GM21367 (cell line): ENCODE results near the gene SMAD5.

Experiments
- ATAC-seq: cut with Tn5 transposase; IDR thresholded peaks from one replicate; pipeline ENCODE4 v1.9.1; 2021; ENCODE audit not compliant: unreplicated experiment

The SMAD5 gene

DNA sequence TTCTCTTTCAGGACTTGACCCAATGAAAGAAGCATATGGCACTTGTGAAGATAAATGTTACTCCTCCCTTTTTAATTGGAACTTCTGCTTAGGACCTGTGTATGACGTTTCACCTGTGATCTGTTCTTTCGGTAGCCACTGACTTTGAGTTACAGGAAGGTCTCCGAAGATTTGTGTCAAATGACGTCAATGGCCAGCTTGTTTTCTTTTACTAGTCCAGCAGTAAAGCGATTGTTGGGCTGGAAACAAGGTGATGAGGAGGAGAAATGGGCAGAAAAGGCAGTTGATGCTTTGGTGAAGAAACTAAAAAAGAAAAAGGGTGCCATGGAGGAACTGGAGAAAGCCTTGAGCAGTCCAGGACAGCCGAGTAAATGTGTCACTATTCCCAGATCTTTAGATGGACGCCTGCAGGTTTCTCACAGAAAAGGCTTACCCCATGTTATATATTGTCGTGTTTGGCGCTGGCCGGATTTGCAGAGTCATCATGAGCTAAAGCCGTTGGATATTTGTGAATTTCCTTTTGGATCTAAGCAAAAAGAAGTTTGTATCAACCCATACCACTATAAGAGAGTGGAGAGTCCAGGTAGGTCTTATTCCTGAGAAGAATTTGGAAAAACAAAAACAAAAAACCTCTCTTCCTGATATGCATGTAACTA lies 21.1 kb downstream of the SMAD5 start:
- ATAC-seq, result no peak

DNA sequence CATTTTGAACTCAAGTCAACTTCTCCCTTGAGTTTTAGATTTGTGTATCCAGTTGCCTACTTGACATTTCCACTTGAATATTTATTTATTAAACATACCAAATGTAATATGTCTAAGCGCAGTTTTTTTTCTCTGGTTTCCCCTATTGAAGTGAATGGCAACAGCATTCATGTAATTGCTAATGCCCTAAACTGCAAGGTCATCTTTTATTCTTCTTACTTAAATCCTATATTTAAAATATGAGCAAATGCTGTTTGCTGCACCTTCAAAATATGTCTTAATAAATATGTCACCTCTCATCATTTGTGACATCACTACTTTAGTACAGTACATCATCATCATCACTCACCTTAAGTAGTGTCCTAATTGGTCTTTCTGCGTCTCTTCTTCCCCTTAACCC lies 22.4 kb downstream of the SMAD5 start:
- no peak for ATAC-seq

DNA sequence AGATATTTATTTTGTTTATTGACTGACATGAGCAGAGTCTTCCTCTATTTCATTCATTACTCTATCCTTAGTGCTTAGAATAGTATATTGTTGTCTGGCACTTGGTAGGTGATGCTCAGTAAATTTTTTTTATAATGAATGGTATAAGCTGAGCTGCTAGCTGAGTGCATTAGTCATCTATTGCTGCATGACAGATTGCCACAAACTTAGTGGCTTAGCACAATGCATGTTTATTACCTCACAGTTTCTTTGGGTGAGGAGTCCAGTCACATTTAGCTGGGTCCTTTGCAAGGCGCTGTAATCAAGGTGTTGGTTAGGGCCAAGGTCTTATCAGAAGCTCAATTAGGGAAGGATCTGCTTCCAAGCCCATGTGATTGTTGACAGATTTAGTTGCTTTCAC lies 23.1 kb downstream of the SMAD5 start:
- no peak for ATAC-seq

DNA sequence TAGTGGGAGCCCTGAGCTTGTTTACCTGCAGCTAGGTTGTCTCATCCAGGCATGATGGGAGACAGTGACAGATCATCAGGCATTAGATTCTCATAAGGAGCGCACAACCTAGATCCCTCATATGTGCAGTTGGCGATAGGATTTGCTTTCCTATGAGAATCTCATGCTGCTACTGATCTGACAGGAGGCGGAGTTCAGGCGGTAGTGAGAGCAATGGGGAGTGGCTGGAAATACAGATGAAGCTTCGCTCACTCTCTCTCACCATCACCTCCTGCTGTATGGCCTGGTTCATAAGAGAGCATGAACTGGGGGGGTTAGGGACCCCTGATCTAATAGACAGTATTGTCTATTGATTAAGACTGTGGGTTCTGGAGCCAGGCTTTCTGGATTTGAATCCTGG lies 24.9 kb downstream of the SMAD5 start:
- no peak for ATAC-seq

DNA sequence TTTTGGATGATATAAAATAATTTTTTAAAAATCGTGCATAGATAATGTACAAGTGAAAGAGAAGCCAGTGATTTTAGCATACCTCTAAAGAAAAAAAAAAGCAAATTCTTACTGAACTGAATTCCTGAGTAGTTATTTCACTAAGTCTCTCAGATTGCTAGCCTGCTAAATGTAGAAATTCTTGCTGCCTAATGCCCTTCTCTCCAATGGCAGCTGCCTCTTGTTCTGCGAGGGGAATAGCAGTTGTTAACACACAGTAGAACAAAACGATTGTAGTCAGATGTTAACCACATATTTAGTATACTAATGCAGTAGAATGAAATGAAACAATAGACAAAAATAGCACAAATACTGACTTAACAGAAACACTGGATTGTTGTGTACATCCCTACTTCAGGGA lies 26.8 kb downstream of the SMAD5 start:
- no peak for ATAC-seq

DNA sequence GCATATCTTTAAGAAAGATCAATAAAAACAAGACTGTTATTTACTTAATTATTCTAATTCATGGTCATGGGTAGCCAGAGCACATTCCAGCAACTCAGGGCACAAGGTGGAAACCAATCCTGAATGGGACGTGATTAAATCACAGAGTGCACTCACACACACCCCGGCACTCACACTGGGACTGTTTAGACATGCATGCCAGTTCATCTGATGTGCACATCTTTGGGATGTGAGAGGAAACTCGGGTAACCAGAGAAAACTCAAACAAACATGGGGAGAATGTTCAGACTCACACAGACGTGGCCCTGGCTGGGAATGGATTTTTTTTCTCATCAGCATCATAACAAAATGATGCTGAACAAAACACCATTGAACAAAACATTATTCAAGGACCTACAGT lies 29.4 kb downstream of the SMAD5 start:
- no peak for ATAC-seq

DNA sequence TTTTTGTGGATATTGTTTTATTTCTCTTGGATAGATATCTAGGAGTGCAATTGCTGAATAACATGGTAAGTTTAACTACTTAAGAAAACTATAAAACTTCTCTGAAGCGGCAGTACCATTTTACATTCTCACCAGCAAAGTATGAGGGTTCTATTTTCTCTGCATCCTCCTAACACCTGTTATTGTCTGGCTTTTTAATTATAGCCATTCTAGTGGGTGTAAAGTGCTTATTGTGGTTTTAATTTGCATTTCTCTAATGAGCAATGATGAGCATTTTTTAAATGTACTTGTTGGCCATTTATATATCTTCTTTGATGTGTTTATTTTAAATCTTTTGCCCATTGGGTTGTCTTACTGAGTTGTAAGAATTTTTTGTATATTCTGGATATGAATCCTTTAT lies 31.6 kb downstream of the SMAD5 start:
- no peak for ATAC-seq

DNA sequence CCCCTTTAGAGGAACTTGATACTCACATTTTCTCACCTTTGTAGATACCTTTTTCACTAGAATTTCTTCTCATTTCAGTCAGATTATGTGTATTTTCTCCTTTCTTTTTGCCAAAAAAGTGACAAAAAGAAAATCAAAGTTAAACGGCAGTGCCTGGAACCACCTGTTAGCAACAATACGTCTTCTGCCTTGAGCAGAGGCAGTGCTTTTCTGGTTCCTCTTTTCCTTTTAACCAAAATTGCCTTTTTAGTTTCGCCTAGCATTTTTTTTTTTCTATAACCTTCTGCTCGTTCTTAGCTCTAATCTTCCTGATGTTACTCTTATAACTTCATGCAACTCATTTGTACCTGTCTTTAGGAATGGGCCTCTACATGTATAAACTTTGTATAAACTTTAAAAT lies 34.3 kb downstream of the SMAD5 start:
- peak; percentile 65 for ATAC-seq

DNA sequence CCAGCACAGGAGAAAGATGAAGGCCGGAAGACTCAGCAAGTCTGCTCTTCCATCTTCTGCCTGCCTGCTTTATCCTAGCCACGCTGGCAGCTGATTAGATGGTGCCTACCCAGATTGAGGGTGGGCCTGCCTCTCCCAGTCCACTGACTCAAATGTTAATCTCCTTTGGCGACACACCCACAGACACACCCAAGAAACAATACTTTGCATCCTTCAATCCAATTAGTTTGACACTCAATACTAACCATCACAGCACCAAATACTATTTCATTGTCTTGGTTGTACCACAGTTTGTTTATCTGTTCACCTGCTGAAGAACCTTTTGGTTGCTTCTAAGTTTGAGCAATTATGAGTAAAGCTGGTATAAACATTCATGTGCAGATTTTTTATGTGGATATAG lies 36.6 kb downstream of the SMAD5 start:
- ATAC-seq, result no peak

DNA sequence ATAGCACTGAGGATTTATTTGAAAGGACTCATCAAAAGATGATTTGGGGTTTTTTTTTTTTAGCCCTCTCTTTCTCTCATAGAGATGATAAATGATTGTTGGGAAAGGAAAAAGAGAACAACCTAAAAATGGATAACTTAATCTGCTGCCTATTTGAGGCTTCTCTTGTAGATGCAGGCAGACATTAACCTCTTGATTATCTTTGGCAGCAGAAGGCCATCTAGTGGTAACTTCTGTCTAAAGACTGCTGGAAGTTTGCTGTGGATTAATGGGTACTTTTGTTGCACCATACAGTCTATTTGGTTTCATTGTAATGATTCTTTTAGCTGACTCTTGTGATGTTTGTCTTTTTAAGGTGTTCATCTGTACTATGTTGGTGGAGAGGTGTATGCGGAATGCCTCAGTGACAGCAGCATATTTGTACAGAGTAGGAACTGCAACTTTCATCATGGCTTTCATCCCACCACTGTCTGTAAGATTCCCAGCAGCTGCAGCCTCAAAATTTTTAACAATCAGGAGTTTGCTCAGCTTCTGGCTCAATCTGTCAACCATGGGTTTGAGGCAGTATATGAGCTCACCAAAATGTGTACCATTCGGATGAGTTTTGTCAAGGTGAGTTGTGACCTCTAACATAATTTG lies 41.5 kb downstream of the SMAD5 start:
- peak; percentile 78 for ATAC-seq

DNA sequence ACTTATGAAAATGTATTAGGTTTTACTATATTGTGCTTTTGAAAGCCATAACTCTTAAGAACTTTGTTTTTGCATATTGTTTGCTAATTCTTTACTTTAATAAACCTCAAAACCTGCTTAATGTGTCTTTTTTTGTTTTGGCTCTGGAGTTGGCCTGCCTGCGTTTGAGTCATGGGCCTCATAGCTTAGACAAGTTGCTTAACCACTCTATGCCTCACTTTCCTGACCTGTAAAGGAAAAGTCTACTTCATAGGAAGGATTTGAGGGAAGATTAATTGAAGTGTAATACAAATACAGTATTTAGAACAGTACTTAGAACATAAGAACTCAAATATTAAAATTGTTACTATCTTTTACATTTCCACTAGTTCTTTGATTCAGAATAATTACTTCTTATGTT lies 50.0 kb downstream of the SMAD5 start:
- ATAC-seq, result no peak

DNA sequence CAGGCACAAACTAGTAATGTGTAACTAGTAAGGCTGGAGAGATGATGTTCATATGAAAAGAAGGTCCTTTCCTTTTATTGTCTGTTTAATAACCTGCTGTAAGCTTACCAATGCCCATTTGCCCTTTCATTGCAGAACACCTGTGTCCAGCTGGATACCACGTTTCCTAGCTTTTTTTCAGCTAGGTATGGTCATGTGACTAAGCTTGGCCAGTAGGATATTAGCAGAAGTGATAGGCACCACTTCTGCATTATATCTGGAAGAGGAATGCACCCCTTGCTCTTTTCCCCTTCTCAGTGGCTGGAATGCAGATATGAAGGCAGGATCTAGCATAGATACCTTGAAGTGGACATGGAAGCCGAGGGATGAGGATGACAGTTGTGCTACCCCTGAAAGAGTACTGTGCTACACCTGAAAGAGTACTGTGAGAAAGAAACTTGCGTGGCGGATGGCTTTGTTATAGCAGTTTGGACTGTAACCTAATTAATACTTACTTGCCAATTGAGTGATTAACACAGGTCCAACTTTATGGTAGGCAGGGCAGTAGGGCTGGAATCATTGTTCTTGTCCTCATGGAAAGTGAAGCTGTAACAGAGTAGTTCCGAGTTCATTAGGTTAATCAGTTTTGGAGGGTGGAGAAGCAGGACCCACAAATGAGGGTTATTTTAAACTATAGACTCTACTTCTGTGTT lies 53.5 kb downstream of the SMAD5 start:
- no peak for ATAC-seq

DNA sequence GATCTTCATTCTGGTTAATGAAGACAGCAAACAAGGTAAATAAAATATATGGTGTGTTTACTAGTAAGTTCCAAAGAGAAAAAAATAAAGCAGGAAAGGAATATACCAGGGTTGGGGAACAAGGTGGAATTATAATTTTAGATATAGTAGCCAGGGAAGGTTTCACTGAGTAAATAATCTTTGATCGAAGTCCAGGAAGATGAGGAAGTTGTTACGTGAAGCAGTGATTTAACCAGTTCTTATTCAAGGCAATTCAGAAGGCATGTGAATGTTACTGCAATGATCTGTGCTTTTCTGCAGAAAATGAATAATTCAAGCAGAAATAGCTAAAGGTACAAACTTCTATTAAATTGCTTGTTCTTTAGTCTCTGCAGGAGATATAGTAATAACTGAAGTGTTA lies 54.2 kb downstream of the SMAD5 start:
- no peak for ATAC-seq

DNA sequence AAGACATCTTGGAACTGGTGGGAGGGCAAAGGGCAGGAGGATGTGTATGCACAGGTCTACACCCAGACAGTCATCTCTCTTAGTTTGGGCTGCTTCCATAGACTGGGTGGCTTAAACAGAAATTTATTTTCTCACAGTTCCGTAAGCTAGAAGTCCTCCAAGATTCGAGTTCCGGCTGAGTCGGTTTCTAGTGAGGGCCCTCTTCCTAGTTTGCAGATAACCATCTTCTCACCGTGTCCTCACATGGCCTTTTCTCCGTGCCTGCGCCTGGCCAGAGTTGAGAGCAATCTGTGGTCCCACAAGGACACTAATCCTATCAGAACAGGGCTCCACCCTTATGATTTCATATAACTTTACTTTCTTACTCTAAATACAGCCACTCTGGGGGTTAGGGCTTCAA lies 56.2 kb downstream of the SMAD5 start:
- no peak for ATAC-seq

DNA sequence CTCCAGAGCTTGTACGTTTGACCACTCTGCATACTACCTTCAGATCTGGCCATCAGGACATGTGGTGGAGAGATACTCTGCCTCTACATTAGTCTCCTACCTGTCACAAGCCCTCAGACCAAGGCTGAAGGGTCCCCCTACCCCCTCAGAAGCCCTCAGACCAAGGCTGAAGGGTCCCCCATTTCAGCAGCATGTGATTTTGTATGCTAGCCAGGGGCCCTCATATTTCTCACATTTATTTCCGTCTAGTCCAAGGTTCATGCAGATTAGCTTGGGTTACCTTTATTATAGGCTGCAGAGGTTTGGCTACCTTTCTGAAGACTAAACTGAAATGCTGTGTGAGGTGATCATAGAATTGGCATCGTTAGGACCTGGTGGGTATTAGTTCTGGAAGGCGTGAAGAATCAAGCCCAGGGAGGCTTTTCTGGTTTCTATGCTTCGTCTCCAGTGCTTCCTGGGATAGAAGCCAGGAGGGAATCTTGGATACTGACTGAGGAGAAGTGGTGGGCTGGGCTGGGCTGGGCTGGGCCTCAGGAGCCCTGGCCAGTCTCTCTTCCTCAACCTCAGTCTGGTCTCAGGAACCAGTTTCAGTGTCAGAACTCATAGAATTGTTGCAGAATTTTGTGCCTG lies 57.6 kb downstream of the SMAD5 start:
- ATAC-seq, result no peak

DNA sequence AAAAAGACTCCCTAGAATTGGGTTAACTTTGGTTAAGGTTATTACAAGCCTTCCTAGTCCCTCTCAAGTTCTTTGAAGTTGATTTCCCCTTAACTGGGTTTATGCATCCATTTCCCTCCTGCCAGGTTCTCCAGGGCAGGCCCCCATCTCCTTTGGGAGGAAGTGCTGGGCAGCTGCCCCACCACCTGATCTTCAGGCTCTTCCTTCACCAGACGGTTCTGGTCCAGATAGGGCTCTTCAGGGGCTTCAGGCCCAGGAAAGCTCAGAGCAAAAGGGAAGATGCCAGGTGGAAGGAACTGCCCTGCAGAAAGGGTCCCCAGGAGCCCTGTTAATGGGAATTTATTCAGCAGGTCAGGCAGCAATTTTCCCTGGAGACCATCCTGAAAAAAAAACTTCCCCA lies 58.3 kb downstream of the SMAD5 start:
- no peak for ATAC-seq

DNA sequence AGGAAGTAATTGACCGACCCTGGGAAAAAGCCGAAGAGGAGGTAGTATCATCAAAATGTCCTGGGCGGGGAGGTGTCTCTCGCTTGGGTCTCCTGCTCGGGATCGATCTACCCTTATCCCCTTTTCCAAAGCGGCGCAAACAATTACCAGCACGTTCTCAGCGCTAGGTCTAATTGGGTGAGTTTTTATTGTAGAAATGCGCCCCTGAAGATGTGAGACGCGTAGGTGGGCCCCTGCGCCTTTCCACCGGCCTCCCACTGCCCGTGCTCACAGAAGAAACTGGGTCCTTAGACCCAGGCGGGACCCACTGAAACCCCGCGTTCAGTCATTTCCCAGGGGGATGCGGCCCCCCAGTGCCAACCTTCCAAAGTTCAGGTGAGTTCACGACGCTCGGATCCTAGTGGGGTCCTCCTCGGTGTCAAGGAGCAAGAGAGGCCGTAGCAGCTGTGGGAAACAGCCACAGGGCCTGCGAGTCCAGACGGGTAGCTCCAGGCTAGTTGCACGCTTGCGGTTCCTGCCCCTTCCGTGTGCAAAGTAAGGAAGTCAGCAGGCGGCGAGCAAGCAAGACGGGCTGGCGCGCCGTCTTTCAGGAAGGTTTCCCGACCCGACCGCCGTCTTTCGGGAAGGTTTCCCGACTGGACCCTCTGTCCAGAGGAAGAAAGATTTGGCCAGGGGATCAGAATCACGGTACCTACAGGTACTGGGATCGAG lies 58.8 kb downstream of the SMAD5 start:
- ATAC-seq, result no peak

DNA sequence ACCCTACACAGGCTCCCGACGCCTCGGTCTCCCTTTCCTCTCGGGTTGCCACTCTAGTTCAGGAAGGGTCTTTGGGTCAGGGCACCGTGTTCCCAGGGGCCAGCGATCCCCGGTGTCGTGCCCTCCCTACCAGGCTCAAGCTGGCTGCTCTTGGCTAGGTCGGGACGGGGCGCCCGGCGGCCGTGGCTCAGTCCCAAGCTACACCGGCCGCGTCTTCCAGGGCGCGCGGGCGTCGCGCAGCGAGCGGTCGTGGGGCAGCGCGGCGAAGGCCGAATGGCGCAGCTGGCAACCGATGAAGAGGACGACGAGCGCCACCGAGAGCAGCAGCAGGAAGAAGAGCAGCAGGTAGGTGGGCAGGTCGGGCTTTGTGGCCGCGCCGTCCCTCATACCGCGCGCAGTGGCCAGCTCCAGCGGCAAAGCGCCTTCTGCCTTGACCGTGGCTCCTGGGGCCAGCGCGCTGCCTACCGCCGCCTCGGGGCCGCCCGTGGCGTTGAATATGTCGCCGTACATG lies 59.4 kb downstream of the SMAD5 start:
- no peak for ATAC-seq

DNA sequence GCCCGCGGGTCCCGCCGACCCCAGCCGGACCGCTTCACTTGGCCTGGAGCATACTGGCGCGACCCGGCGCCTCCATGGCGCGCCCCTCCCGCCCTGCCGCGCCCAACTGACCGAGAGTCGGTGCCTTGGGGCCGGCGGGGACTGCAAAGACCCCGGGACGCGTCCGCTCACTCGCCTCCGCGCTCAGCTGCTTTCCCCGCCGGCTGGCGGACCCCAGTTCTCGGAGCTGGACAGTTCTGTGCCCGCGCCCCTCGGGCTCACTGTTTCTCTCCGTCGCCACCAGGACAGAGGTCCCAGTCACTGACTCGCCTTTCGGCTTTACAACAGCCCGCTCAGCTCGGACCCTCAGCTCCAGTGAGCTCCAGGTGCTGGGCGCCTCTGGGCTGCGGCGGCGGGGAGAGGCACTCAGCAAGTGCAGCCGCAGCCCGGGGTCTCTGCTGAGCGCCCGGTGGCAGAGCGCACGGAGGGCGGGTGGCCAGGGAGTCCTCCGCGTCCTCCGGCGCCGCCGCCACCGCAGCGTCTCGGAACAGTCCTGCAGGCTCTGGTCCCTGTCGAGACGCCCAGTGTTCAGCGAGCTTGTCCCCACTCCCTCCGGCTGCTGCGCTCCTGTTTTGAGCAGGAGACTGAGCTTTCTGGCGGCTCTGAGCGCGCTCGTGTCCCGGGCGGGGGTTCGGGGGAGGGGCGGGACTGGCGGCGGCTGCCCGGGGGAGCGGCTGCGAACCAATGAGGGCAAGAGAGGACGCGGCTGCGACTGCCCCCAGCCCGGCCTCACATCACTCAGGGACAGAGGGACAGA lies 60.1 kb downstream of the SMAD5 start, which contains the start of gene SMIM32:
SMIM32 (minus strand) TSS at position 637 of the 796 bp plus-strand sequence. CDS start 638 bp downstream, outside the sequence.
- ATAC-seq, result no peak

DNA sequence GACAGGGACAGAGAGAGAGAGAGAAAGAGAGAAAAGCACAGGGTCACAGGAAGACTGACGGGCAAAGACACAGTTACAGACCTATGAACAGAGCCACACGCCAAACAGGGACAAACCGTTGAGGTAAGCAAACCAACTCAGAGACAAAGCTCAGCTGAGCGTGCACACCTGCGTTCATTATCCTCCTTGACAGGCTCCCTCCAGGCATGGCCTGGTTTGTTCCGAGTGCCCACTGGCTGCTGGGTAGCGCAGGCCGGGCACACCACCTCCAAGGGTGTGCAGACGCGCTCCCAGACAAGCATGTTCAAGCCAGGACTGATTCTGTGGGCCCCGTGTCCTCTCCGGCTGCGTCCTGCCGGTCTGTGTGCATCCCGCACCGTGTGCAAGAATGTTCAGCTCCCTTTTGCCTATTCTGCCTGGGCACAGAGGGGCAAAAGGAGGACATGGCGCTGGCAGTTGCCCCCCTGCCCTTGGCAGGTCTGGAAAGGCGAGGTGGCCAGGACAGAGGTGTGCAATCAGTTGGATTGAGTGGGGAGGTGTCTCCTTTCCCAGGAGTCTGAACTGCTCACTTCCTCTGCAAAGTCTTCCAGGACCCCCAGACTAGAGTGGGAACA lies 60.8 kb downstream of the SMAD5 start:
- ATAC-seq, result no peak
